Mucosa of rectum (tissue), 2 donors: ENCODE results near the gene STMN1.
A peak's percentile ranks its signal among the peaks of the same experiment; 100 is the strongest.

Experiments used
- H3K27ac ChIP-seq, 2 donors: one replicate each; pipeline ENCODE4 v1.7.0; 2013; ENCODE audit warnings: inconsistent platforms in 2 of 2, low read depth in 2 of 2, low read length in 2 of 2
- H3K27me3 ChIP-seq, 2 donors: one replicate each; pipeline ENCODE4 v1.7.0; 2013; ENCODE audit warnings: low read length in 2 of 2; ENCODE audit not compliant: control insufficient read depth in 2 of 2, insufficient read depth in 2 of 2
- H3K36me3 ChIP-seq, 2 donors: one replicate each; pipeline ENCODE4 v1.7.0; 2013; ENCODE audit warnings: low read length in 2 of 2; ENCODE audit not compliant: control insufficient read depth in 2 of 2, insufficient read depth in 2 of 2
- H3K4me1 ChIP-seq, 2 donors: one replicate each; pipeline ENCODE4 v1.7.0; 2013; ENCODE audit warnings: low read length in 2 of 2, mild to moderate bottlenecking in 1 of 2; ENCODE audit not compliant: control insufficient read depth in 2 of 2, insufficient read depth in 2 of 2
- H3K4me3 ChIP-seq, 2 donors: one replicate each; pipeline ENCODE4 v1.7.0; 2013; ENCODE audit warnings: low read length in 2 of 2
- H3K9ac ChIP-seq, 2 donors: one replicate each; pipeline ENCODE4 v1.7.0; 2013; ENCODE audit warnings: low read length in 2 of 2, low read depth in 1 of 2, mild to moderate bottlenecking in 1 of 2
- H3K9me3 ChIP-seq, 2 donors: one replicate each; pipeline ENCODE4 v1.7.0; 2013; ENCODE audit warnings: low read length in 2 of 2; ENCODE audit not compliant: control insufficient read depth in 2 of 2
- donor health status: healthy.
- donor health status: Normal muscosa, but diverticular disease.

Gene STMN1

DNA sequence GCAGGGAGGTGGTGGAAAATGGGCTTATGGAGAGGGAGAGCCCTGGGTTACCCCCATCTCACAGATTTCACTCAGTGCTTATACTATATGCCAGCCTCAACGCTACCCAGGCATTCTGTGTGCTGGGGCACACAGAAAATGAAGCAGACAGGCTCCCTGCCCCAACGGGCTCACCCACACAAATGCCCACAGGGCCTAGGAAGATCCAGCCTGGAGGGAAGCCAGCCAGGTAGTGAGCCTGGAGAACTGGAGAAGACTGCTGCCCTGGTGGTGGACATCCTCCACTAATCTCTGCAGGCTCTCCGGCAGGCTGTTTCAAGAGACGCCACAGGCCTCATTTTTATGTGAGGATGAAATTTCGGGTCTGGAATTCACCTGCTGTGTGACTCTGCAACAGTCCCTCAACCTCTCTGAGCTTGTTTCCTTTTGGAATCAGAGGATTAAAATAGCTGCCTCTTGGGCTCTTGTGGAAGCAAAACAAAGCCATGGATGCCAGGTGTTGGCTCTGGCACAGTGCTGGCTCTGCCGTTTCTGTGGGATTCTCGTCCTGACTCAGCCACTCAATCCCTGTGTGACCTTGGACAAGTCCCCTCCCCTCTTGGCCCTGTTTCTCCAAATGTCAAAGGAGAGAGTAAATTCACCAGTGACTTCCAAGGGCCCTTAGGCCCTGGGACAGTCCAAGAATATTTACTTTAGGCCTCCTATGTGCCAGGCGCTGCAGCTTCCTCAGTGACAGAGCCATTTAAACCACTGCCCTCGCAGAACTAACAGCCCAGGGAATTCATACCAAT, 34.3 kb downstream of the STMN1 start:
- no peak overlapping the region for H3K9ac ChIP-seq

DNA sequence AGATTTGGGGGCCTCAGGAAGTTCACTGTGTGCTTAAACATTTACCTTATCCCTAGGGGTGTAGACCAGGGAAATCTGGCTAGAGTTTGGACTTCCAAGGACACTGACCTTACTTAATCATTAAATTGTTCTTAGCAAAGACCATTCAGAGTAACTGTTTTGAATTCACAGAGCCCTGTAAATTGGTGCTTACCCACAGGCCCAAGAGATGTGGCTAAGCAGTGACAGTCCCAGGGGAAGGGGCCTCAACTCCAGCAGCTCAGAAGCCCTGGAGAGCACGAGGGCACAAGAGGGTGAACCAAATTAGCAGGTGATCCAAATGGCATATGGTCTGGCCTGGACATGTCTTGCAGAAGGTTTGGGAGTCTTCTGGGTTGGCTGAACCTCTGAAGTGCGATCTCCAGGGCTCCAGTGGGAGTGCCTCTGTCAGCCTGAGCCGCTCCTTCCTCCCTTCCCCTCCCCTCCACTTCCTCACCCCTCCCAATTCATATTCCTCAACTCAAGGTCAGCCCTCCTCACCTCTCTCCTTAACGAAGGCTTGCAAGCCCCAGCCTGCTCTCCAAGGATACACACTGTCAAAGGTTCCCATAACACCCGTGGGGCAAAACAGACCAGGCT, 35.0 kb downstream of the STMN1 start:
- H3K4me3 ChIP-seq, result peak overlapping the region in 1 of 2 donors; percentile 30
- no peak overlapping the region for H3K27ac ChIP-seq
- no peak overlapping the region for H3K9ac ChIP-seq

More for the DNA sequence above, 34.3 kb downstream of the STMN1 start:
- Histone ChIP-seq H3K36me3 (no peaks in the 10 kb centered on the region), H3K4me1 (peaks cover 32 to 36% of the 10 kb centered on the region in 2 donors), H3K9me3 (no peaks in the 10 kb centered on the region), H3K4me3 (no peak overlapping the region), H3K27me3 (no peaks in the 10 kb centered on the region), H3K27ac (no peak overlapping the region)

DNA sequence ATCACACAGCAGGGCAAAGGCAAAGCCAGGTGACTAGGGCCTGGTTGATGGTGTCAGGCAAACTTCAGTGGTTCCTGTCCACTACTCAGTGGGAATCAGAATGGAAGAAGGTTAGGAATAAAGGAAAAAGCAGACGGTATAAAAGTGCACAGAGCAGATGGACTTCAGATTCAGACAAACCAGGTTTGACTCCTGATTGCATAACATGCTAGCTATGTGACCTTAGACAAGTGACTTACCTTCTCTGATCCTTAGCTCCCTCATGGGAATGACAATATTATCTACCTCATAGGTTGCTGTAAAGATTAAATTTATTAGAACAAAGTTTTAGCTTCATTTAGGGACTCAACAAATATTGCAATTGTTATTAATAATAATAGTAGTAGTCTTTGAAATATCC, 35.6 kb downstream of the STMN1 start:
- Histone ChIP-seq H3K27ac (no peak overlapping the region), H3K4me1 (peaks cover 25 to 36% of the 10 kb centered on the region in 2 donors), H3K9me3 (no peaks in the 10 kb centered on the region), H3K36me3 (no peaks in the 10 kb centered on the region), H3K9ac (no peak overlapping the region), H3K27me3 (no peaks in the 10 kb centered on the region), H3K4me3 (no peak overlapping the region)

More for the DNA sequence above, 35.0 kb downstream of the STMN1 start:
- H3K4me1 ChIP-seq, result peaks cover 31 to 36% of the 10 kb centered on the region in 2 donors
- no peaks in the 10 kb centered on the region for H3K9me3 ChIP-seq
- H3K36me3 ChIP-seq, result no peaks in the 10 kb centered on the region
- no peaks in the 10 kb centered on the region for H3K27me3 ChIP-seq

DNA sequence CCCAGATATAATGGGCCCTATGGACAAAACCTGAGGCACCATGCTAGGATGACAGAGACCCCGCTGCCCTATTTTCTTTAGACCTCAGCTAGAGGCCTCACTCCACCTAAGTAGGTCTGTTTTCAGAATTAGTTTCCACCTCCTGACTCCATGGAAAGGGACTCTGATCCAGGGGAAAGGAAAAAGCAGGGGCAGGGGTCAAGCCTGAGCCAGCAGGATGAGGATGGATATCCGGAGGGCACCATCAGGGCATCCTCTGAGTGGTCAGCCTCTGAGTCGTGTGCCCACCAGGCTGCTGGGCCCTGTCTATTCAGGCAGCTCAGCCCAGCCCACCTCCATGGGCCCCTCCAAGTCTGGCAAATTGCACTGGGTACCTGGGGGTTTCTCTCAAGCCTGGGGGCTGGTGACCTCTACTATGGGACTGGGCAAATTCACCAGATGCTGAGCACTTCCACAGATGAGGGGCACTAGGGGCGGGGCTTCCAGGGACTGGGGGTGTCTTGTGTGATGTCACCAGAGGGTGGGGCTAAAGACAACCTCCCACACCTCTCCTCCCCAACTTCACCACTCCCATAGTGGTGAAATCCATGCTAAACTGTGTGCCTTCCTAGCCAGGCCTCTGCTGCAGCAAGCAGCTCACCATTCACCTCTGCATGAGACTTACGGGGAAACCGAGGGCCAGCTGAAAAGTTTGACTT, 36.2 kb downstream of the STMN1 start:
- Histone ChIP-seq H3K4me3 (no peak overlapping the region), H3K27me3 (no peaks in the 10 kb centered on the region), H3K4me1 (peaks cover 25 to 36% of the 10 kb centered on the region in 2 donors), H3K36me3 (no peaks in the 10 kb centered on the region), H3K9ac (no peak overlapping the region), H3K27ac (no peak overlapping the region), H3K9me3 (no peaks in the 10 kb centered on the region)

DNA sequence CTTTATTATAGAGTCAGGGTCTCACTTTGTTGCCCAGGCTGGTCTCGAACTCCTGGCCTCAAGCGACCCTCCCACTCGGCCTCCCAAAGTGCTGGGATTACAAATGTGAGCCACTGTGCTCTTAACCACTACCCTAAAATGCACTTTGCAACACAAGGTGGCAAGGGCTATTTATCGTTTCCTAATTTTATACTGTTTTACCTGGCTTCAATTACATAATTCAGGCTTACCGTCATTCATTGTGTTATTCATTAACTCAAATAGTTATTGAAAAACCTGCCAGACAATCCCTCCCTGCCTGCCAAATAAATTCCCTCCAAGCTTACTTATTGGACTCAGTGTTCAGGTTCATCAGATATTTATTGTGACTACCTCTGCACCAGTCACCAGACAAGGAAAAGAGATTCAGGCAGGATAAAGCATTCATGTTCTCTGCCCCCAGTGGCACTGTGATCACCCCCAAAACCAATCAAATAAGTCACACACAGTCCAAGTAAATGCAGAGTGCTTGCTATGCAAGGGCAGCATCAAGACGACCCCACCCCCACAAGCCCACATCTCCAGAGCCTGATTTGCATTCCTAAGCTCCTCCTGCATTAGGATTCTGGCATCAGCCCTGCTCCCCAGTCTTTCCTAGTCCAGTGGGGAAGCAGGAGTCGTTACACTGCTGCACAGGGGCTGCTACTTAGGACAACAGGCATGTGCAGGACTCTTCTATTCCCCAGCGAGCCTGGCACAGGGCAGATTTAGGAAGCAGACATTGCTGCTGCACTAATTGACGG, 38.8 kb downstream of the STMN1 start:
- Histone ChIP-seq H3K4me3 (no peak overlapping the region), H3K36me3 (peaks cover 0 to 4% of the 10 kb centered on the region in 2 donors), H3K4me1 (peaks cover 13 to 19% of the 10 kb centered on the region in 2 donors), H3K9ac (peak overlapping the region in 1 of 2 donors; percentile 24), H3K9me3 (no peaks in the 10 kb centered on the region), H3K27me3 (no peaks in the 10 kb centered on the region), H3K27ac (no peak overlapping the region)

DNA sequence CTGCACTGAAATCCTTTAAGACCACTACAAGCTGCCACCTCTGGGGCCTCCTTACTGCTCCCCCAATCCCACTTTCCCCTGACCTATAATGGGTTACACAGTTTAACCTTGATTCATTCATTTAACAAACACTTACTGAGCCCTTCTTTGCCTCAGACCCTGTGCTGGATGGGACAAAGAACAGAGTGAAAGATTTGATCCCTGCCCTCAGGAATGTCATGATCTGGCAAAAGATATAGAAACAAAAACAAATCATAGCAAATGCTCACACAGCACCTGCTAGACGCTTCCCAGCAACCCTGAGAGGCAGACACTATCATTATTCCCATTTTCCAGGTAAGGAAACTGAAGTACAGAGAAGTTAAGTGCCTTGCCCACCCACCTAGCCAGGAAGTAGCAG, 39.9 kb downstream of the STMN1 start:
- Histone ChIP-seq H3K9me3 (no peaks in the 10 kb centered on the region), H3K4me1 (peaks cover 8 to 12% of the 10 kb centered on the region in 2 donors), H3K4me3 (no peak overlapping the region), H3K9ac (no peak overlapping the region), H3K36me3 (peaks cover 0 to 4% of the 10 kb centered on the region in 2 donors), H3K27ac (no peak overlapping the region), H3K27me3 (no peaks in the 10 kb centered on the region)

DNA sequence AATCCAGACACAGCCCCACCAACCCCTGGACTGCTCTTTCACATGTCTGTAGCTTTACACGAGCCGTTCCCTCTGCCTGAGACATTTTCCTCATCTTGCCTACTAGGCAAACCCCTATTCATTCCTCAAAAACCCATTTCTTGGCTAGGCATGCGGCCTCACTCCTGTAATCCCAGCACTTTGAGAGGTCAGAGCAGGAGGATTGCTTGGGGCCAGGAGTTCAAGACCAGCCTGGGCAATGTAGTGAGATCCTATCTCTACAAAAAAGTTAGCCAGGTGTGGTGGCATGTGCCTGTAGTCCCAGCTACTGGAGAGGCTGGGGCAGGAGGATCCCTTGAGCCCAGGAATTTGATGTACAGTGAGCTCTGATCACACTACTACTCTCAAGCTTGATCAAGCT, 41.8 kb downstream of the STMN1 start:
- H3K36me3 ChIP-seq, result peaks cover 0 to 4% of the 10 kb centered on the region in 2 donors

DNA sequence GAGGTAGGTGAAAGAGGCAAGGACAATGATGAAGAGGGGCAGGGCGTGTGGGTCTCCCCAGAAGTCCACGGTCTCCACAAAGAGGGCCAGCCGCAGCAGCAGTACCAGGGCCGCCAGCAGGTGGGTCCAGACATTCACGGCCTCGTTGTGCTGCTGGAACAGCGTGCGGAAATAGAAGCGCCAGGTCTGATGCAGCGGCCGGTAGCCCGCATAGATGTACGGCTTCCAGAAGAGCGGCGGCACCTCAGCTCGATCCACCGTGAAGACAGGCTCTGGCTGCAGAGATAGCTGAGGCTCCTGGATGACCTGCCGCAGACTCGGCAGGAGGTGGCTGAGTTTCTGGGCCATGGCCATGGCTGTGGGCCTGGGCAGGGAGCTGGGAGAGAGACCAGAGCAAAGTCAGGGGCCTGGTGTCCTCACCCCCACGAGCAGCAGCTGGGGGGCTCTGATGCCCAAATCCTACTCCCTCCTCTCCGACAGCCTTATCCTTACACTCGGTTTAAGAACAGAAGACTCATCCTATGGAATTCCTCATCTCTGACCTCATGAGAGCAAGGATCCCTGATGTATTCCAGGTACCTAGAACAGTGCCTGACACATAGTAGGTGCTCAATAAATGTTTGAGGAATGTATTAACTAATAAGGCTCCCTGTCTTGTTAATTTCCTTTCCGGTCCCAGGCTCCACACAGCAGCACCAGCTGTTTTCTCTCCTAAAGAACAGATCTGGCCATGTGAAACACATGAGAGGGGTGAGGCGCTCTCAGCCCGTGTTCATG, 42.5 kb downstream of the STMN1 start:
- H3K9me3 ChIP-seq, result no peaks in the 10 kb centered on the region
- no peak overlapping the region for H3K4me3 ChIP-seq
- H3K27ac ChIP-seq, result no peak overlapping the region
- no peak overlapping the region for H3K9ac ChIP-seq
- no peaks in the 10 kb centered on the region for H3K27me3 ChIP-seq
- H3K36me3 ChIP-seq, result peaks cover 0 to 4% of the 10 kb centered on the region in 2 donors
- peaks cover 5 to 23% of the 10 kb centered on the region in 2 donors for H3K4me1 ChIP-seq

More for the DNA sequence above, 41.8 kb downstream of the STMN1 start:
- Histone ChIP-seq H3K27ac (no peak overlapping the region), H3K4me1 (peaks cover 0 to 17% of the 10 kb centered on the region in 2 donors), H3K9me3 (no peaks in the 10 kb centered on the region), H3K27me3 (no peaks in the 10 kb centered on the region), H3K4me3 (no peak overlapping the region), H3K9ac (no peak overlapping the region)

DNA sequence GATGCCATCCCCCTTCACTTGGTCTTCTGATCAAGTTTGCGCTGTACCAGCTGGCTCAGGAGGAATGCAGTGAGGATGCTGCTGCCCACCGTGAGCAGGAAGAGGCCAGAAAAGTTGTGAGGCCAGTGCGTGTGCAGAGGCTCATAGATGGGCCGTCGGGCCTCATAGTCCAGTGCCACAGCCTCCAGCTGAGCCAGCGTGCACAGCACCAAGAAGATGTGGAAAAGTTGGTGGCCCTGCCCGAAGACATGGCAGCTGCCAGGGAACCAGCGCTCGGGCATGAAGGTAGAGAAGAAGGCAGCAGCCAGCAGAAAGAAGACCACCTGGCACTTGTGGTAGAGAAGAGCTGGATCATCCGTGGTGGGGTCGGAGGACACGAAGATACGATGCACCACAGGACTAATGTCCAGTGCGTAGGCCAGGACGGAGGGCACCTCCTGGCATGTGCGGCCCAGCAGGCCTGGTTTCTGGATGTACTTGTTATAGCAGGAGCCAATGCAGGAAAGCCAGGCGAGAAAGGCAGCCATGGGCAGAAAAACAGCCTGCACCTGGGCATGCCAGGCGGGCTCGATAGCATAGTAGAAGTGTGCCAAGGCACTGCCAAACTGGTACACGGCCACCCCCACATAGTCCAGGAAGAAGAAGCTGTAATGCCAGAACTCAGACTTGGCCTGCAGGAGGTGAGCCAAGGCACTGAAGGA, 43.3 kb downstream of the STMN1 start:
- Histone ChIP-seq H3K4me3 (no peak overlapping the region), H3K36me3 (peaks cover 0 to 4% of the 10 kb centered on the region in 2 donors), H3K27ac (no peak overlapping the region), H3K4me1 (peaks cover 7 to 23% of the 10 kb centered on the region in 2 donors), H3K9ac (no peak overlapping the region), H3K9me3 (no peaks in the 10 kb centered on the region), H3K27me3 (no peaks in the 10 kb centered on the region)
